ENCODE results near the gene TMEM273. TPM values are rescaled to one million over a fixed set of nuclear protein-coding genes. Genes with fewer than 3 reads are reported as not detected.

Gene TMEM273
- polyA plus RNA-seq, 1 donor (not counting 4 experiments of a cell fraction or from before 2014, with no cell fraction given): not detected

GRCh38 chr10:49112851-49113250 lies 75.3 kb downstream of the TMEM273 start:
- Histone ChIP-seq H3K9ac (ENCODE audit: control insufficient read depth, extremely low read depth, insufficient read depth, low read length) (no peak overlapping the region), H3K79me2 (ENCODE audit: control insufficient read depth, insufficient read depth, low read length) (no peaks in the 10 kb centered on the region), H3K9me3 (ENCODE audit: control insufficient read depth, low read depth, low read length) (no peaks in the 10 kb centered on the region), H3K4me2 (ENCODE audit: control insufficient read depth, extremely low read depth, insufficient read depth, low read depth, low read length) (no peak overlapping the region), H3K4me3 (ENCODE audit: control insufficient read depth in 2 of 3, extremely low read depth in 1 of 3, insufficient read depth in 2 of 3, low read depth in 1 of 3, low read length in 3 of 3) (no peak overlapping the region), H4K20me1 (ENCODE audit: control insufficient read depth, extremely low read depth, insufficient read depth, low read length) (no peaks in the 10 kb centered on the region), H3K27ac (ENCODE audit: control insufficient read depth, insufficient read depth, low read length) (no peak overlapping the region), H3K9me1 (ENCODE audit: control insufficient read depth, extremely low read depth, insufficient read depth, low read length) (no peaks in the 10 kb centered on the region), H3K36me3 (ENCODE audit: control insufficient read depth in 2 of 2, extremely low read depth in 1 of 2, insufficient read depth in 2 of 2, low read length in 2 of 2) (no peaks in the 10 kb centered on the region), H3K27me3 (ENCODE audit: control insufficient read depth, extremely low read depth, insufficient read depth, low read length) (peaks cover 39% of the 10 kb centered on the region), H3K4me1 (ENCODE audit: control insufficient read depth, extremely low read depth, insufficient read depth, low read length) (no peaks in the 10 kb centered on the region), H2AFZ (ENCODE audit: control insufficient read depth, low read length) (no peak overlapping the region)
- DNase-seq (ENCODE audit: low read depth, low spot score): no peak
- dilution Hi-C loops (cut with MboI; ENCODE audit: extremely low pct_ligation_motif_present, low sequenced_read_pairs): no loop called here
- FAIRE-seq: no peak
- TF ChIP-seq, protein P1, sequence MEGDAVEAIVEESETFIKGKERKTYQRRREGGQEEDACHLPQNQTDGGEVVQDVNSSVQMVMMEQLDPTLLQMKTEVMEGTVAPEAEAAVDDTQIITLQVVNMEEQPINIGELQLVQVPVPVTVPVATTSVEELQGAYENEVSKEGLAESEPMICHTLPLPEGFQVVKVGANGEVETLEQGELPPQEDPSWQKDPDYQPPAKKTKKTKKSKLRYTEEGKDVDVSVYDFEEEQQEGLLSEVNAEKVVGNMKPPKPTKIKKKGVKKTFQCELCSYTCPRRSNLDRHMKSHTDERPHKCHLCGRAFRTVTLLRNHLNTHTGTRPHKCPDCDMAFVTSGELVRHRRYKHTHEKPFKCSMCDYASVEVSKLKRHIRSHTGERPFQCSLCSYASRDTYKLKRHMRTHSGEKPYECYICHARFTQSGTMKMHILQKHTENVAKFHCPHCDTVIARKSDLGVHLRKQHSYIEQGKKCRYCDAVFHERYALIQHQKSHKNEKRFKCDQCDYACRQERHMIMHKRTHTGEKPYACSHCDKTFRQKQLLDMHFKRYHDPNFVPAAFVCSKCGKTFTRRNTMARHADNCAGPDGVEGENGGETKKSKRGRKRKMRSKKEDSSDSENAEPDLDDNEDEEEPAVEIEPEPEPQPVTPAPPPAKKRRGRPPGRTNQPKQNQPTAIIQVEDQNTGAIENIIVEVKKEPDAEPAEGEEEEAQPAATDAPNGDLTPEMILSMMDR (optimal IDR thresholded peaks at IDR 0.05 in 1 of 3, IDR thresholded peaks at IDR 0.05 in 1 of 3, conservative IDR thresholded peaks at IDR 0.05 in 1 of 3; ENCODE audit: extremely low read depth in 1 of 3, insufficient read depth in 2 of 3, low read length in 3 of 3): no peak
- TF ChIP-seq EZH2 (IDR thresholded peaks at IDR 0.05; ENCODE audit: low read length): no peak

- Histone ChIP-seq H3K27me3 (ENCODE audit: control insufficient read depth, extremely low read depth, insufficient read depth, low read length) (peaks cover 39% of the 10 kb centered on the region), H3K9me3 (ENCODE audit: control insufficient read depth, low read depth, low read length) (no peaks in the 10 kb centered on the region), H2AFZ (ENCODE audit: control insufficient read depth, low read length) (no peak overlapping the region), H3K4me3 (ENCODE audit: control insufficient read depth in 2 of 3, extremely low read depth in 1 of 3, insufficient read depth in 2 of 3, low read depth in 1 of 3, low read length in 3 of 3) (no peak overlapping the region), H4K20me1 (ENCODE audit: control insufficient read depth, extremely low read depth, insufficient read depth, low read length) (no peaks in the 10 kb centered on the region), H3K79me2 (ENCODE audit: control insufficient read depth, insufficient read depth, low read length) (no peaks in the 10 kb centered on the region), H3K9me1 (ENCODE audit: control insufficient read depth, extremely low read depth, insufficient read depth, low read length) (no peaks in the 10 kb centered on the region), H3K4me2 (ENCODE audit: control insufficient read depth, extremely low read depth, insufficient read depth, low read depth, low read length) (no peak overlapping the region), H3K27ac (ENCODE audit: control insufficient read depth, insufficient read depth, low read length) (no peak overlapping the region), H3K4me1 (ENCODE audit: control insufficient read depth, extremely low read depth, insufficient read depth, low read length) (no peaks in the 10 kb centered on the region), H3K9ac (ENCODE audit: control insufficient read depth, extremely low read depth, insufficient read depth, low read length) (no peak overlapping the region), H3K36me3 (ENCODE audit: control insufficient read depth in 2 of 2, extremely low read depth in 1 of 2, insufficient read depth in 2 of 2, low read length in 2 of 2) (no peaks in the 10 kb centered on the region)
- DNase-seq (ENCODE audit: low read depth, low spot score) (no peak), FAIRE-seq (no peak)
- dilution Hi-C loops (cut with MboI; ENCODE audit: extremely low pct_ligation_motif_present, low sequenced_read_pairs): no loop called here
- no peak for TF ChIP-seq EZH2 (IDR thresholded peaks at IDR 0.05; ENCODE audit: low read length)
Measured at GRCh38 chr10:49112098-49112497, 76.1 kb downstream of the TMEM273 start.

DNA sequence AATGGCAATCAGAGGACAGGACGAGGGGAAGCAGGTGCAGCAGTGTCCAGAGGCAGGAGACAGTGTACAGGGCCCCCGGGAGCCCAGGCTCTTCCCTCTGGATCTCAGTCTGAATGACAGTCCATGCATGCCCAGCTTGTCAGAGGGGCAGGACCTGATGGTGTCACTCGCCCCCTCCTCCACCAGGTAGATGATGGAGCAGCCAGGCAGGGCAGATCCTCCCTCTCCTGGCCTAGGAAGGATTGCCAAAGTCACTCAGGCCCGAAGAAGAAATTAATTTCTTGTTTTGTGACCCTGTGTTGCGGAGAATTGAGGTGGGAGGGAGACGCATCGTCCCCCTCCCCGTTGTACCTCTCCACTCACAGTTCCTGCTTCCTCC lies 76.9 kb downstream of the TMEM273 start:
- Histone ChIP-seq H3K4me3 (ENCODE audit: control insufficient read depth in 2 of 3, extremely low read depth in 1 of 3, insufficient read depth in 2 of 3, low read depth in 1 of 3, low read length in 3 of 3) (no peak overlapping the region), H3K9ac (ENCODE audit: control insufficient read depth, extremely low read depth, insufficient read depth, low read length) (no peak overlapping the region), H2AFZ (ENCODE audit: control insufficient read depth, low read length) (no peak overlapping the region), H3K9me3 (ENCODE audit: control insufficient read depth, low read depth, low read length) (no peaks in the 10 kb centered on the region), H3K9me1 (ENCODE audit: control insufficient read depth, extremely low read depth, insufficient read depth, low read length) (no peaks in the 10 kb centered on the region), H3K36me3 (ENCODE audit: control insufficient read depth in 2 of 2, extremely low read depth in 1 of 2, insufficient read depth in 2 of 2, low read length in 2 of 2) (no peaks in the 10 kb centered on the region), H3K4me1 (ENCODE audit: control insufficient read depth, extremely low read depth, insufficient read depth, low read length) (no peaks in the 10 kb centered on the region), H3K27me3 (ENCODE audit: control insufficient read depth, extremely low read depth, insufficient read depth, low read length) (peaks cover 33% of the 10 kb centered on the region), H3K79me2 (ENCODE audit: control insufficient read depth, insufficient read depth, low read length) (no peaks in the 10 kb centered on the region), H3K27ac (ENCODE audit: control insufficient read depth, insufficient read depth, low read length) (no peak overlapping the region), H4K20me1 (ENCODE audit: control insufficient read depth, extremely low read depth, insufficient read depth, low read length) (no peaks in the 10 kb centered on the region), H3K4me2 (ENCODE audit: control insufficient read depth, extremely low read depth, insufficient read depth, low read depth, low read length) (no peak overlapping the region)
- TF ChIP-seq, protein P1 (optimal IDR thresholded peaks at IDR 0.05 in 1 of 3, IDR thresholded peaks at IDR 0.05 in 1 of 3, conservative IDR thresholded peaks at IDR 0.05 in 1 of 3; ENCODE audit: extremely low read depth in 1 of 3, insufficient read depth in 2 of 3, low read length in 3 of 3): no peak
- no peak for TF ChIP-seq EZH2 (IDR thresholded peaks at IDR 0.05; ENCODE audit: low read length)
- dilution Hi-C loops (cut with MboI; ENCODE audit: extremely low pct_ligation_motif_present, low sequenced_read_pairs): no loop called here
- no peak for DNase-seq (ENCODE audit: low read depth, low spot score)
- no peak for FAIRE-seq

All from keratinocyte (primary cell).